Astrocyte (in vitro differentiated cells and primary cell): ENCODE data around the gene CLTCL1. TPM values are rescaled to one million over a fixed set of nuclear protein-coding genes. Genes with fewer than 3 reads are reported as not detected.

Experiments used
- DNase-seq: peaks from one replicate; pipeline ENCODE4 v3.0.0-alpha.2; 2010; ENCODE audit warnings: low read depth
- FAIRE-seq: peaks from 2 replicates; lab custom pipeline; 2011; peaks lifted over from hg19 to GRCh38; lab: Jason Lieb, UNC
- H2AFZ ChIP-seq: 2 replicates; pipeline ENCODE4 v1.6.0; 2012; ENCODE audit warnings: low read depth, low read length, inconsistent platforms
- H3K27ac ChIP-seq: 2 replicates; pipeline ENCODE4 v1.5.1; 2011; ENCODE audit warnings: low read depth, low read length, inconsistent platforms
- H3K27me3 ChIP-seq: 2 replicates; pipeline ENCODE4 v1.6.0; 2011; ENCODE audit warnings: low read length, inconsistent platforms; ENCODE audit not compliant: insufficient read depth
- H3K36me3 ChIP-seq: 2 replicates; pipeline ENCODE4 v1.5.1; 2011; ENCODE audit warnings: low read length, inconsistent platforms; ENCODE audit not compliant: insufficient read depth
- H3K4me1 ChIP-seq: 2 replicates; pipeline ENCODE4 v1.5.1; 2011; ENCODE audit warnings: low read length, inconsistent platforms; ENCODE audit not compliant: insufficient read depth
- H3K4me2 ChIP-seq: 2 replicates; pipeline ENCODE4 v1.6.0; 2012; ENCODE audit warnings: low read length, inconsistent platforms
- H3K4me3 ChIP-seq: 2 replicates; pipeline ENCODE4 v1.5.1; 2011; ENCODE audit warnings: low read depth, mild to moderate bottlenecking, low read length, inconsistent platforms; ENCODE audit not compliant: insufficient read depth
- H3K79me2 ChIP-seq: 2 replicates; pipeline ENCODE4 v1.6.0; 2012; ENCODE audit warnings: mild to moderate bottlenecking, low read length, inconsistent platforms; ENCODE audit not compliant: insufficient read depth
- H3K9ac ChIP-seq: 2 replicates; pipeline ENCODE4 v1.6.0; 2012; ENCODE audit warnings: mild to moderate bottlenecking, low read length, inconsistent platforms
- H3K9me3 ChIP-seq: 2 replicates; pipeline ENCODE4 v1.5.1; 2012; ENCODE audit warnings: low read depth, mild to moderate bottlenecking, low read length, inconsistent platforms; ENCODE audit not compliant: insufficient read depth
- H4K20me1 ChIP-seq: 2 replicates; pipeline ENCODE4 v1.6.0; 2012; ENCODE audit warnings: low read length, inconsistent platforms; ENCODE audit not compliant: insufficient read depth
- H3K27ac Mint-ChIP-seq: one replicate; pipeline ENCODE4 v1.8.0; 2021; ENCODE audit warnings: mild to moderate bottlenecking, mixed read lengths; ENCODE audit not compliant: unreplicated experiment
- H3K27me3 Mint-ChIP-seq: one replicate; pipeline ENCODE4 v1.8.0; 2021; ENCODE audit warnings: low read depth, mixed read lengths; ENCODE audit not compliant: unreplicated experiment
- H3K36me3 Mint-ChIP-seq: one replicate; pipeline ENCODE4 v1.8.0; 2021; ENCODE audit warnings: low read depth, mixed read lengths; ENCODE audit not compliant: unreplicated experiment
- H3K4me1 Mint-ChIP-seq: one replicate; pipeline ENCODE4 v1.8.0; 2021; ENCODE audit warnings: low read depth, mixed read lengths; ENCODE audit not compliant: unreplicated experiment
- H3K4me3 Mint-ChIP-seq: one replicate; pipeline ENCODE4 v1.8.0; 2021; ENCODE audit warnings: mild to moderate bottlenecking, moderate library complexity, mixed read lengths; ENCODE audit not compliant: unreplicated experiment
- H3K9me3 Mint-ChIP-seq: one replicate; pipeline ENCODE4 v1.8.0; 2021; ENCODE audit warnings: mild to moderate bottlenecking, mixed read lengths; ENCODE audit not compliant: unreplicated experiment
- EZH2 ChIP-seq: IDR thresholded peaks from 2 replicates; pipeline ENCODE4 v1.6.1; 2012; ENCODE audit warnings: mild to moderate bottlenecking, low read length, inconsistent platforms; ENCODE audit not compliant: insufficient read depth
- total RNA-seq: library from RNA; stranded (reverse); gene quantifications from 2 replicates; pipeline ENCODE4 v1.2.1, GENCODE V29; 2021
- TF ChIP-seq, protein P1 (sequence below): IDR thresholded peaks from 2 replicates; pipeline ENCODE4 v1.5.1; 2011; ENCODE audit warnings: low read depth, mild to moderate bottlenecking, inconsistent platforms, low read length, moderate library complexity; ENCODE audit not compliant: insufficient read depth

CLTCL1 gene
- total RNA-seq, 1 donor from 2014 or later: 54.4 TPM

GRCh38 chr22:19187716-19188563 is 103.6 kb downstream of the CLTCL1 start:
- peaks cover 6% of the 10 kb centered on the region for H3K4me1 ChIP-seq
- Mint-ChIP-seq H3K27ac (no peak overlapping the region), H3K9me3 (no peaks in the 10 kb centered on the region), H3K4me1 (peaks cover 3% of the 10 kb centered on the region), H3K4me3 (no peak overlapping the region), H3K36me3 (peaks cover 47% of the 10 kb centered on the region), H3K27me3 (no peaks in the 10 kb centered on the region)
- no peak overlapping the region for H2AFZ ChIP-seq
- no peaks in the 10 kb centered on the region for H3K79me2 ChIP-seq
- no peaks in the 10 kb centered on the region for H3K36me3 ChIP-seq
- H4K20me1 ChIP-seq: no peaks in the 10 kb centered on the region
- H3K27ac ChIP-seq: no peak overlapping the region
- FAIRE-seq (no peak), DNase-seq (no peak)
- H3K9ac ChIP-seq: no peak overlapping the region
- H3K4me2 ChIP-seq: no peak overlapping the region
- no peaks in the 10 kb centered on the region for H3K27me3 ChIP-seq
- TF ChIP-seq, protein P1, sequence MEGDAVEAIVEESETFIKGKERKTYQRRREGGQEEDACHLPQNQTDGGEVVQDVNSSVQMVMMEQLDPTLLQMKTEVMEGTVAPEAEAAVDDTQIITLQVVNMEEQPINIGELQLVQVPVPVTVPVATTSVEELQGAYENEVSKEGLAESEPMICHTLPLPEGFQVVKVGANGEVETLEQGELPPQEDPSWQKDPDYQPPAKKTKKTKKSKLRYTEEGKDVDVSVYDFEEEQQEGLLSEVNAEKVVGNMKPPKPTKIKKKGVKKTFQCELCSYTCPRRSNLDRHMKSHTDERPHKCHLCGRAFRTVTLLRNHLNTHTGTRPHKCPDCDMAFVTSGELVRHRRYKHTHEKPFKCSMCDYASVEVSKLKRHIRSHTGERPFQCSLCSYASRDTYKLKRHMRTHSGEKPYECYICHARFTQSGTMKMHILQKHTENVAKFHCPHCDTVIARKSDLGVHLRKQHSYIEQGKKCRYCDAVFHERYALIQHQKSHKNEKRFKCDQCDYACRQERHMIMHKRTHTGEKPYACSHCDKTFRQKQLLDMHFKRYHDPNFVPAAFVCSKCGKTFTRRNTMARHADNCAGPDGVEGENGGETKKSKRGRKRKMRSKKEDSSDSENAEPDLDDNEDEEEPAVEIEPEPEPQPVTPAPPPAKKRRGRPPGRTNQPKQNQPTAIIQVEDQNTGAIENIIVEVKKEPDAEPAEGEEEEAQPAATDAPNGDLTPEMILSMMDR: no peak
- no peak for TF ChIP-seq EZH2
- no peaks in the 10 kb centered on the region for H3K9me3 ChIP-seq
- no peak overlapping the region for H3K4me3 ChIP-seq

- no peak overlapping the region for H3K4me2 ChIP-seq
- no peak for FAIRE-seq
- H3K79me2 ChIP-seq: no peaks in the 10 kb centered on the region
- no peak overlapping the region for H2AFZ ChIP-seq
- H3K9me3 Mint-ChIP-seq: no peaks in the 10 kb centered on the region
- peak overlapping the region; percentile 12 for H3K9ac ChIP-seq
- no peak overlapping the region for H3K4me3 ChIP-seq
- TF ChIP-seq, protein P1: no peak
- TF ChIP-seq EZH2: no peak
- H4K20me1 ChIP-seq: no peaks in the 10 kb centered on the region
- DNase-seq: no peak
- no peak overlapping the region for H3K27ac Mint-ChIP-seq
- H3K4me3 Mint-ChIP-seq: no peak overlapping the region
- no peaks in the 10 kb centered on the region for H3K27me3 Mint-ChIP-seq
- H3K27me3 ChIP-seq: no peaks in the 10 kb centered on the region
- H3K36me3 ChIP-seq: no peaks in the 10 kb centered on the region
- H3K4me1 Mint-ChIP-seq: peaks cover 7% of the 10 kb centered on the region
- no peak overlapping the region for H3K27ac ChIP-seq
- H3K9me3 ChIP-seq: no peaks in the 10 kb centered on the region
- peaks cover 6% of the 10 kb centered on the region for H3K4me1 ChIP-seq
- H3K36me3 Mint-ChIP-seq: peaks cover 32% of the 10 kb centered on the region
Measured at GRCh38 chr22:19184276-19184997, 107.1 kb downstream of the CLTCL1 start.
